GM19324 (cell line): ENCODE results near the gene STEAP4.
A peak's percentile ranks its signal among the peaks of the same experiment; 100 is the strongest.
"Not testable (repeated sequence)": the region's sequence is repeated elsewhere in the genome, so short reads cannot be mapped to it uniquely, and the experiment has no call there.

Experiments used
- ATAC-seq: cut with Tn5 transposase; IDR thresholded peaks from one replicate; pipeline ENCODE4 v1.9.1; 2021; ENCODE audit warnings: mild to moderate bottlenecking, moderate library complexity; ENCODE audit not compliant: unreplicated experiment, low FRiP score

Gene STEAP4

GRCh38 chr7:88274856-88275255 is 31.8 kb downstream of the STEAP4 start:
- not testable (repeated sequence) for ATAC-seq

- no peak for ATAC-seq
Observed at GRCh38 chr7:88269586-88269985, 37.1 kb downstream of the STEAP4 start.

GRCh38 chr7:88268858-88269257 is 37.8 kb downstream of the STEAP4 start:
- ATAC-seq, result no peak

- ATAC-seq, result no peak
Observed at GRCh38 chr7:88268051-88268450, 38.6 kb downstream of the STEAP4 start.

GRCh38 chr7:88267421-88267820 is 39.3 kb downstream of the STEAP4 start:
- no peak for ATAC-seq

- ATAC-seq, result not testable (repeated sequence)
Observed at GRCh38 chr7:88264987-88265386, 41.7 kb downstream of the STEAP4 start.

- ATAC-seq, result no peak
Observed at GRCh38 chr7:88262562-88262961, 44.1 kb downstream of the STEAP4 start.

GRCh38 chr7:88260719-88261118 is 46.0 kb downstream of the STEAP4 start:
- ATAC-seq, result no peak

- no peak for ATAC-seq
Observed at GRCh38 chr7:88259656-88260380, 46.9 kb downstream of the STEAP4 start.

GRCh38 chr7:88258296-88258695 is 48.4 kb downstream of the STEAP4 start:
- not testable (repeated sequence) for ATAC-seq

GRCh38 chr7:88256906-88257305 is 49.8 kb downstream of the STEAP4 start:
- ATAC-seq, result no peak

- ATAC-seq, result no peak
Observed at GRCh38 chr7:88254721-88255424, 51.8 kb downstream of the STEAP4 start.

GRCh38 chr7:88253640-88254039 is 53.1 kb downstream of the STEAP4 start:
- no peak for ATAC-seq

GRCh38 chr7:88244258-88244657 is 62.4 kb downstream of the STEAP4 start:
- ATAC-seq, result no peak

GRCh38 chr7:88243345-88243909 is 63.3 kb downstream of the STEAP4 start:
- ATAC-seq, result peak; percentile 59

GRCh38 chr7:88239852-88240251 is 66.8 kb downstream of the STEAP4 start:
- no peak for ATAC-seq

- ATAC-seq, result no peak
Observed at GRCh38 chr7:88233828-88234227, 72.9 kb downstream of the STEAP4 start.

GRCh38 chr7:88230646-88231045 is 76.0 kb downstream of the STEAP4 start:
- no peak for ATAC-seq

- no peak for ATAC-seq
Observed at GRCh38 chr7:88229302-88229995, 77.2 kb downstream of the STEAP4 start.

- no peak for ATAC-seq
Observed at GRCh38 chr7:88226886-88227516, 79.7 kb downstream of the STEAP4 start.

- ATAC-seq, result no peak
Observed at GRCh38 chr7:88226201-88226600, 80.5 kb downstream of the STEAP4 start.
